H9 (cell line): ENCODE measurements around the gene RMI1. TPM values are rescaled to one million over a fixed set of nuclear protein-coding genes. Genes with fewer than 3 reads are reported as not detected.

Experiments
- DNase-seq: peaks from one replicate; pipeline ENCODE4 v3.0.0-alpha.2; 2017
- H2AFZ ChIP-seq: one replicate; pipeline ENCODE4 v1.6.1; 2013; ENCODE audit warnings: mild to moderate bottlenecking, low read length, control low read depth, moderate library complexity
- H2AK5ac ChIP-seq: 2 replicates; pipeline ENCODE4 v1.6.1; 2013; ENCODE audit warnings: low read length, control low read depth, mixed read lengths; ENCODE audit not compliant: insufficient read length
- H2BK120ac ChIP-seq: one replicate; pipeline ENCODE4 v1.6.1; 2013; ENCODE audit warnings: low read depth, mild to moderate bottlenecking, low read length, control low read depth, inconsistent platforms; ENCODE audit not compliant: poor library complexity, severe bottlenecking
- H2BK12ac ChIP-seq: 2 replicates; pipeline ENCODE4 v1.6.1; 2013; ENCODE audit warnings: low read length, control low read depth, mixed read lengths, low read depth; ENCODE audit not compliant: insufficient read length
- H2BK15ac ChIP-seq: 2 replicates; pipeline ENCODE4 v1.6.1; 2013; ENCODE audit warnings: low read depth, low read length, control low read depth
- H2BK20ac ChIP-seq: one replicate; pipeline ENCODE4 v1.6.1; 2013; ENCODE audit warnings: low read depth, mild to moderate bottlenecking, low read length, control low read depth, inconsistent platforms; ENCODE audit not compliant: poor library complexity, severe bottlenecking
- H2BK5ac ChIP-seq: 2 replicates; pipeline ENCODE4 v1.6.1; 2013; ENCODE audit warnings: low read length, control low read depth, mixed read lengths; ENCODE audit not compliant: insufficient read length
- H3K14ac ChIP-seq: 2 replicates; pipeline ENCODE4 v1.6.1; 2013; ENCODE audit warnings: low read length, control low read depth; ENCODE audit not compliant: insufficient read depth
- H3K18ac ChIP-seq: 2 replicates; pipeline ENCODE4 v1.6.1; 2013; ENCODE audit warnings: low read depth, mild to moderate bottlenecking, mixed read lengths, low read length, control low read depth; ENCODE audit not compliant: insufficient read length
- H3K23ac ChIP-seq: 2 replicates; pipeline ENCODE4 v1.6.1; 2013; ENCODE audit warnings: low read length, control low read depth, mixed read lengths, low read depth; ENCODE audit not compliant: insufficient read length
- H3K23me2 ChIP-seq: 2 replicates; pipeline ENCODE4 v1.6.1; 2013; ENCODE audit warnings: low read depth, mild to moderate bottlenecking, mixed read lengths, low read length, control low read depth; ENCODE audit not compliant: insufficient read length, poor library complexity, severe bottlenecking
- H3K27ac ChIP-seq: 2 replicates; pipeline ENCODE4 v1.5.1; 2013; ENCODE audit warnings: low read length, control low read depth, mixed read lengths, low read depth; ENCODE audit not compliant: insufficient read length
- H3K27me3 ChIP-seq: 2 replicates; pipeline ENCODE4 v1.6.1; 2013; ENCODE audit warnings: low read length, control low read depth, inconsistent platforms; ENCODE audit not compliant: insufficient read depth
- H3K4ac ChIP-seq: 2 replicates; pipeline ENCODE4 v1.6.1; 2013; ENCODE audit warnings: low read depth, mild to moderate bottlenecking, control low read depth, inconsistent platforms, low read length, moderate library complexity
- H3K4me1 ChIP-seq: 2 replicates; pipeline ENCODE4 v1.6.1; 2013; ENCODE audit warnings: low read length, control low read depth, inconsistent platforms; ENCODE audit not compliant: insufficient read depth
- H3K4me2 ChIP-seq: 2 replicates; pipeline ENCODE4 v1.6.1; 2013; ENCODE audit warnings: low read length, control low read depth, mixed read lengths; ENCODE audit not compliant: insufficient read length, insufficient read depth
- H3K56ac ChIP-seq: 2 replicates; pipeline ENCODE4 v1.6.1; 2013; ENCODE audit warnings: low read depth, mild to moderate bottlenecking, mixed read lengths, low read length, control low read depth; ENCODE audit not compliant: insufficient read length
- H3K79me1 ChIP-seq: 2 replicates; pipeline ENCODE4 v1.6.1; 2013; ENCODE audit warnings: low read depth, mild to moderate bottlenecking, moderate library complexity, low read length, control low read depth, inconsistent platforms; ENCODE audit not compliant: insufficient read depth, poor library complexity, severe bottlenecking
- H3K79me2 ChIP-seq: 2 replicates; pipeline ENCODE4 v1.6.1; 2013; ENCODE audit warnings: low read length, control low read depth, inconsistent platforms; ENCODE audit not compliant: insufficient read depth
- H3K9ac ChIP-seq: 2 replicates; pipeline ENCODE4 v1.6.1; 2013; ENCODE audit warnings: low read length, control low read depth, mixed read lengths; ENCODE audit not compliant: insufficient read length; ENCODE audit errors: extremely low read depth
- H3K9me3 ChIP-seq: one replicate; pipeline ENCODE4 v1.6.1; 2013; ENCODE audit warnings: low read depth, low read length, inconsistent platforms; ENCODE audit not compliant: control insufficient read depth
- H3T11ph ChIP-seq: one replicate; pipeline ENCODE4 v1.6.1; 2013; ENCODE audit warnings: mild to moderate bottlenecking, low read length, control low read depth, inconsistent platforms
- H4K20me1 ChIP-seq: one replicate; pipeline ENCODE4 v1.6.1; 2013; ENCODE audit not compliant: control insufficient read depth, insufficient read length, insufficient read depth
- H4K5ac ChIP-seq: 2 replicates; pipeline ENCODE4 v1.6.1; 2013; ENCODE audit warnings: low read depth, mild to moderate bottlenecking, mixed read lengths, low read length, control low read depth; ENCODE audit not compliant: insufficient read length
- H4K8ac ChIP-seq: replicated peaks from 2 replicates; pipeline ENCODE4 v1.6.1; 2013; ENCODE audit warnings: low read length, control low read depth, mixed read lengths, low read depth; ENCODE audit not compliant: insufficient read length
- H4K91ac ChIP-seq: 2 replicates; pipeline ENCODE4 v1.6.1; 2013; ENCODE audit warnings: low read depth, mild to moderate bottlenecking, moderate library complexity, mixed read lengths, low read length, control low read depth; ENCODE audit not compliant: insufficient read length
- H3K27ac Mint-ChIP-seq, 3 experiments: 2 replicates in 2 of 3; 3 replicates in 1 of 3; pipeline ENCODE4 v1.8.0; 2020 to 2021; ENCODE audit warnings: mixed read lengths in 3 of 3, mild to moderate bottlenecking in 1 of 3, moderate library complexity in 1 of 3
- H3K27me3 Mint-ChIP-seq: 2 replicates; pipeline ENCODE4 v1.8.0; 2021; ENCODE audit warnings: low read depth, mild to moderate bottlenecking, moderate library complexity, mixed read lengths
- H3K36me3 Mint-ChIP-seq, 3 experiments: 2 replicates in 2 of 3; 3 replicates in 1 of 3; pipeline ENCODE4 v1.8.0; 2020 to 2021; ENCODE audit warnings: low read depth in 3 of 3, mixed read lengths in 3 of 3; ENCODE audit not compliant: insufficient read depth in 1 of 3
- H3K4me1 Mint-ChIP-seq, 2 experiments: 2 replicates each; pipeline ENCODE4 v1.8.0; 2020; ENCODE audit warnings: mixed read lengths in 2 of 2
- H3K4me3 Mint-ChIP-seq, 2 experiments: 2 replicates in 1 of 2; 3 replicates in 1 of 2; pipeline ENCODE4 v1.8.0; 2020 to 2021; ENCODE audit warnings: mild to moderate bottlenecking in 2 of 2, mixed read lengths in 2 of 2, moderate library complexity in 1 of 2
- H3K9me3 Mint-ChIP-seq, 2 experiments: 2 replicates in 1 of 2; 3 replicates in 1 of 2; pipeline ENCODE4 v1.8.0; 2020; ENCODE audit warnings: mild to moderate bottlenecking in 2 of 2, mixed read lengths in 2 of 2, moderate library complexity in 1 of 2
- WGBS: extraction: QIAGEN DNeasy Blood & Tissue Kit; methylation state at CpG from one replicate; pipeline ENCODE4 v1.1.7; 2013; ENCODE audit warnings: missing lambda C conversion rate, low lambda C conversion rate, mixed read lengths; ENCODE audit not compliant: insufficient read length; ENCODE audit errors: extremely low coverage; 5-methylcytosine and 5-hydroxymethylcytosine counted together
- total RNA-seq: library from RNA; stranded (reverse); gene quantifications from 2 replicates; pipeline ENCODE4 v1.2.1, GENCODE V29; 2021
- TF ChIP-seq, protein P1 (sequence below): fragments of 200-600 bp; sonication (generic); conservative IDR thresholded peaks from 3 replicates; pipeline ENCODE4 v1.8.0; 2021; ENCODE audit warnings: antibody characterized with exemption, mild to moderate bottlenecking

Gene RMI1
- total RNA-seq, 1 experiment from 2014 or later, result 22.4 TPM

DNA sequence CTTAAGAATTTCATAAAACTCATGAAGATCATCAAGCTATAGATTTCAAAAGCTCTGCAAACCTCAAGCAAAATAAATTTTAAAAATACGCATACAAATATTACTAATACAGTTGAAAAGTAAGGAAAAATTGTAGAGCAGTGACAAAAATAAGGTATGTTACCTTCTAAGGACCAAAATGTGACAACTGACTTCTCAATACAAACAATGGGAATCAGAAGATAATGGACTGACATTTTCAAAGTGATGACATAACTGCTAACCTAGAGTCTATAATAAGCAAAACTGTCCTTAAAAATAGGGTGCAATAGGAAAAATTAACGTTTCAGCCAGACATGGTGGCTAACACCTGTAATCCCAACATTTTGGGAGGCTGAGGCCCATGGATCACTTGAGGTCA, 27.1 kb downstream of the RMI1 start:
- Mint-ChIP-seq H3K36me3 (peaks cover 0 to 7% (median 0%) of the 10 kb centered on the region in 3 experiments; a peak in 3 of 7 replicates), H3K4me3 (no peak overlapping the region), H3K27ac (no peak overlapping the region), H3K4me1 (no peaks in the 10 kb centered on the region), H3K9me3 (no peaks in the 10 kb centered on the region; a peak in 1 of 5 replicates), H3K27me3 (no peaks in the 10 kb centered on the region)
- Histone ChIP-seq H4K5ac (no peak overlapping the region), H3K27me3 (no peaks in the 10 kb centered on the region), H2BK15ac (no peak overlapping the region), H2BK20ac (no peak overlapping the region), H3K4ac (no peak overlapping the region), H2BK12ac (no peak overlapping the region), H4K20me1 (no peaks in the 10 kb centered on the region), H2AFZ (no peak overlapping the region), H4K91ac (no peak overlapping the region), H3K9me3 (no peaks in the 10 kb centered on the region), H2BK5ac (no peak overlapping the region), H3K79me1 (no peaks in the 10 kb centered on the region), H3K18ac (no peak overlapping the region), H3K4me2 (no peak overlapping the region), H3K4me1 (no peaks in the 10 kb centered on the region), H4K8ac (no peak overlapping the region), H2BK120ac (no peak overlapping the region), H2AK5ac (no peak overlapping the region), H3K56ac (no peak overlapping the region), H3T11ph (no peak overlapping the region), H3K23ac (no peak overlapping the region), H3K79me2 (no peaks in the 10 kb centered on the region), H3K14ac (no peak overlapping the region), H3K27ac (no peak overlapping the region), H3K9ac (no peak overlapping the region), H3K23me2 (no peaks in the 10 kb centered on the region)
- no peak for DNase-seq
- WGBS, result no CpG with 5 or more reads among the region's 2 CpGs
- TF ChIP-seq, protein P1, sequence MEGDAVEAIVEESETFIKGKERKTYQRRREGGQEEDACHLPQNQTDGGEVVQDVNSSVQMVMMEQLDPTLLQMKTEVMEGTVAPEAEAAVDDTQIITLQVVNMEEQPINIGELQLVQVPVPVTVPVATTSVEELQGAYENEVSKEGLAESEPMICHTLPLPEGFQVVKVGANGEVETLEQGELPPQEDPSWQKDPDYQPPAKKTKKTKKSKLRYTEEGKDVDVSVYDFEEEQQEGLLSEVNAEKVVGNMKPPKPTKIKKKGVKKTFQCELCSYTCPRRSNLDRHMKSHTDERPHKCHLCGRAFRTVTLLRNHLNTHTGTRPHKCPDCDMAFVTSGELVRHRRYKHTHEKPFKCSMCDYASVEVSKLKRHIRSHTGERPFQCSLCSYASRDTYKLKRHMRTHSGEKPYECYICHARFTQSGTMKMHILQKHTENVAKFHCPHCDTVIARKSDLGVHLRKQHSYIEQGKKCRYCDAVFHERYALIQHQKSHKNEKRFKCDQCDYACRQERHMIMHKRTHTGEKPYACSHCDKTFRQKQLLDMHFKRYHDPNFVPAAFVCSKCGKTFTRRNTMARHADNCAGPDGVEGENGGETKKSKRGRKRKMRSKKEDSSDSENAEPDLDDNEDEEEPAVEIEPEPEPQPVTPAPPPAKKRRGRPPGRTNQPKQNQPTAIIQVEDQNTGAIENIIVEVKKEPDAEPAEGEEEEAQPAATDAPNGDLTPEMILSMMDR, result no peak
